ENCODE measurements around the gene CTSS.

CTSS gene

GRCh38 chr1:150695561-150695960 is 70.0 kb downstream of the CTSS start:
- Histone ChIP-seq H3K27ac (ENCODE audit: low read length) (no peak overlapping the region), H3K9me3 (ENCODE audit: insufficient read depth, low read length, severe bottlenecking) (no peaks in the 10 kb centered on the region), H3K79me2 (ENCODE audit: insufficient read depth, low read length) (peaks cover 37% of the 10 kb centered on the region), H3K4me2 (ENCODE audit: insufficient read depth, low read length) (peak overlapping the region; percentile 85; the same call in 1 of the 2 replicates), H4K20me1 (ENCODE audit: insufficient read depth, low read length) (no peaks in the 10 kb centered on the region), H3K27me3 (ENCODE audit: insufficient read depth, low read length, poor library complexity) (no peaks in the 10 kb centered on the region), H3K36me3 (ENCODE audit: insufficient read depth, low read length) (peaks cover 41% of the 10 kb centered on the region), H3K4me1 (ENCODE audit: insufficient read depth, low read length) (peaks cover 30% of the 10 kb centered on the region), H2AFZ (ENCODE audit: low read depth, low read length) (no peak overlapping the region), H3K4me3 (ENCODE audit: low read depth in 1 of 2, low read length in 2 of 2) (peak overlapping the region in 1 of 2 experiments; percentile 97; a peak in 1 of 4 replicates), H3K9ac (ENCODE audit: low read depth, low read length) (no peak overlapping the region)
- DNase-seq, result no peak
- no peak for ATAC-seq (ENCODE audit: insufficient read depth, low read depth)
- no peak for TF ChIP-seq EZH2 (IDR thresholded peaks at IDR 0.05; ENCODE audit: borderline replicate concordance, low read depth, low read length, severe bottlenecking)
- TF ChIP-seq, protein P1, sequence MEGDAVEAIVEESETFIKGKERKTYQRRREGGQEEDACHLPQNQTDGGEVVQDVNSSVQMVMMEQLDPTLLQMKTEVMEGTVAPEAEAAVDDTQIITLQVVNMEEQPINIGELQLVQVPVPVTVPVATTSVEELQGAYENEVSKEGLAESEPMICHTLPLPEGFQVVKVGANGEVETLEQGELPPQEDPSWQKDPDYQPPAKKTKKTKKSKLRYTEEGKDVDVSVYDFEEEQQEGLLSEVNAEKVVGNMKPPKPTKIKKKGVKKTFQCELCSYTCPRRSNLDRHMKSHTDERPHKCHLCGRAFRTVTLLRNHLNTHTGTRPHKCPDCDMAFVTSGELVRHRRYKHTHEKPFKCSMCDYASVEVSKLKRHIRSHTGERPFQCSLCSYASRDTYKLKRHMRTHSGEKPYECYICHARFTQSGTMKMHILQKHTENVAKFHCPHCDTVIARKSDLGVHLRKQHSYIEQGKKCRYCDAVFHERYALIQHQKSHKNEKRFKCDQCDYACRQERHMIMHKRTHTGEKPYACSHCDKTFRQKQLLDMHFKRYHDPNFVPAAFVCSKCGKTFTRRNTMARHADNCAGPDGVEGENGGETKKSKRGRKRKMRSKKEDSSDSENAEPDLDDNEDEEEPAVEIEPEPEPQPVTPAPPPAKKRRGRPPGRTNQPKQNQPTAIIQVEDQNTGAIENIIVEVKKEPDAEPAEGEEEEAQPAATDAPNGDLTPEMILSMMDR (IDR thresholded peaks at IDR 0.05; ENCODE audit: borderline replicate concordance, extremely low read depth, low read length, poor library complexity, severe bottlenecking), result no peak

DNA sequence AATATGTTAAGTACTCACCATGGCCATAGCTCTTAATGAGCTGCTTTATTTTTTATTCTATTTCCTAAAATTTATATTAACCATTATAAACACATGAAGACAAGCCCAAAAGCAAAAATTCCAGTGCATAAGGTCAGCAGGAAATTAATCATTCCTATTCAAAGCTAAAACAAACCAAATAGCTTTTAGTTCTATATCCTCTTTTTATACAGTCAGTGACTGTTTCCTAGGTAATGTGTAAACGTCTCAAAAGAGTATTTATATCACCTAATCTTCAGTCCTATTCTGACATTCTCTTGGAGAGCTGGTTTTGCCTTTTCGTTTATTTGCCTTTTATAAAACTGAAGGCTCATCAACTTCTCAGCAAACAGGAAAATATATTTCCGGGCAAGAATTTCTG is 72.9 kb downstream of the CTSS start:
- TF ChIP-seq EZH2 (IDR thresholded peaks at IDR 0.05; ENCODE audit: borderline replicate concordance, low read depth, low read length, severe bottlenecking), result no peak
- TF ChIP-seq, protein P1 (IDR thresholded peaks at IDR 0.05; ENCODE audit: borderline replicate concordance, extremely low read depth, low read length, poor library complexity, severe bottlenecking), result no peak
- H3K9me3 ChIP-seq (ENCODE audit: insufficient read depth, low read length, severe bottlenecking), result no peaks in the 10 kb centered on the region
- H3K9ac ChIP-seq (ENCODE audit: low read depth, low read length), result no peak overlapping the region
- DNase-seq (no peak), ATAC-seq (ENCODE audit: insufficient read depth, low read depth) (no peak)
- peaks cover 45% of the 10 kb centered on the region for H3K79me2 ChIP-seq (ENCODE audit: insufficient read depth, low read length)
- no peak overlapping the region for H2AFZ ChIP-seq (ENCODE audit: low read depth, low read length)
- H3K27me3 ChIP-seq (ENCODE audit: insufficient read depth, low read length, poor library complexity), result no peaks in the 10 kb centered on the region
- H3K27ac ChIP-seq (ENCODE audit: low read length), result no peak overlapping the region
- H3K36me3 ChIP-seq (ENCODE audit: insufficient read depth, low read length), result peaks cover 59% of the 10 kb centered on the region
- H3K4me3 ChIP-seq (ENCODE audit: low read depth in 1 of 2, low read length in 2 of 2), result no peak overlapping the region
- peaks cover 25% of the 10 kb centered on the region for H3K4me1 ChIP-seq (ENCODE audit: insufficient read depth, low read length)
- H3K4me2 ChIP-seq (ENCODE audit: insufficient read depth, low read length), result no peak overlapping the region
- H4K20me1 ChIP-seq (ENCODE audit: insufficient read depth, low read length), result no peaks in the 10 kb centered on the region

DNA sequence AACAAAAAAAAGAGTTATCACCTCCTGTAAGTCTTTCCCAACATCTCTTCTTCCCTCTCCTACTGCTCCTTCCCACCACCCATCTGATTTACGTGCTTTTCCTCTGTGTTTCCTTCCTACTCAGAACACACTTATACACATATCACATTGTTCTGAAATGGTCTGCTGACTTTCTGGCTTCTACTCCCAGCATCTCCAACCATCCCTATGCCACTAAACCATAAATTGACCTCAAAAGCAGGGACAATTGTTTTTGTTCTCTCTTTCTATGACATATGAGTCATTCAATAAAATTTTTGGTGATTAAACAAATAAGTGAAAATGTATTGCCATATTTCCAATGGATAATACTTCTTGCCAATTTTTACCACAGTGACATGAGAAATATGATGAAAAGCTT is 76.8 kb downstream of the CTSS start:
- H3K79me2 ChIP-seq (ENCODE audit: insufficient read depth, low read length), result peaks cover 26% of the 10 kb centered on the region; the same call in 1 of the 2 replicates
- H3K27ac ChIP-seq (ENCODE audit: low read length), result no peak overlapping the region; the same call in 1 of the 2 replicates
- H3K9ac ChIP-seq (ENCODE audit: low read depth, low read length), result no peak overlapping the region
- no peak overlapping the region for H3K4me3 ChIP-seq (ENCODE audit: low read depth in 1 of 2, low read length in 2 of 2)
- H3K36me3 ChIP-seq (ENCODE audit: insufficient read depth, low read length), result peaks cover 58% of the 10 kb centered on the region
- H3K27me3 ChIP-seq (ENCODE audit: insufficient read depth, low read length, poor library complexity), result no peaks in the 10 kb centered on the region
- no peak for DNase-seq
- no peaks in the 10 kb centered on the region for H3K9me3 ChIP-seq (ENCODE audit: insufficient read depth, low read length, severe bottlenecking)
- no peaks in the 10 kb centered on the region for H4K20me1 ChIP-seq (ENCODE audit: insufficient read depth, low read length)
- ATAC-seq (ENCODE audit: insufficient read depth, low read depth), result no peak
- H3K4me1 ChIP-seq (ENCODE audit: insufficient read depth, low read length), result no peaks in the 10 kb centered on the region; the same call in 1 of the 2 replicates
- H2AFZ ChIP-seq (ENCODE audit: low read depth, low read length), result no peak overlapping the region
- TF ChIP-seq EZH2 (IDR thresholded peaks at IDR 0.05; ENCODE audit: borderline replicate concordance, low read depth, low read length, severe bottlenecking), result no peak
- TF ChIP-seq, protein P1 (IDR thresholded peaks at IDR 0.05; ENCODE audit: borderline replicate concordance, extremely low read depth, low read length, poor library complexity, severe bottlenecking), result no peak
- H3K4me2 ChIP-seq (ENCODE audit: insufficient read depth, low read length), result no peak overlapping the region

GRCh38 chr1:150686275-150686674 is 79.3 kb downstream of the CTSS start:
- no peak for DNase-seq
- H3K4me3 ChIP-seq (ENCODE audit: low read depth in 1 of 2, low read length in 2 of 2), result no peak overlapping the region
- H4K20me1 ChIP-seq (ENCODE audit: insufficient read depth, low read length), result no peaks in the 10 kb centered on the region
- no peak for ATAC-seq (ENCODE audit: insufficient read depth, low read depth)
- H3K27me3 ChIP-seq (ENCODE audit: insufficient read depth, low read length, poor library complexity), result no peaks in the 10 kb centered on the region
- no peak overlapping the region for H3K9ac ChIP-seq (ENCODE audit: low read depth, low read length)
- H2AFZ ChIP-seq (ENCODE audit: low read depth, low read length), result no peak overlapping the region
- no peak overlapping the region for H3K27ac ChIP-seq (ENCODE audit: low read length)
- H3K9me3 ChIP-seq (ENCODE audit: insufficient read depth, low read length, severe bottlenecking), result no peaks in the 10 kb centered on the region
- TF ChIP-seq, protein P1 (IDR thresholded peaks at IDR 0.05; ENCODE audit: borderline replicate concordance, extremely low read depth, low read length, poor library complexity, severe bottlenecking), result no peak
- TF ChIP-seq EZH2 (IDR thresholded peaks at IDR 0.05; ENCODE audit: borderline replicate concordance, low read depth, low read length, severe bottlenecking), result no peak
- H3K4me2 ChIP-seq (ENCODE audit: insufficient read depth, low read length), result no peak overlapping the region
- peaks cover 29% of the 10 kb centered on the region for H3K79me2 ChIP-seq (ENCODE audit: insufficient read depth, low read length)
- H3K36me3 ChIP-seq (ENCODE audit: insufficient read depth, low read length), result peaks cover 50% of the 10 kb centered on the region
- no peaks in the 10 kb centered on the region for H3K4me1 ChIP-seq (ENCODE audit: insufficient read depth, low read length)

Data from DND-41 (cell line).